ENCODE measurements around the gene CSNK1D.

DNA sequence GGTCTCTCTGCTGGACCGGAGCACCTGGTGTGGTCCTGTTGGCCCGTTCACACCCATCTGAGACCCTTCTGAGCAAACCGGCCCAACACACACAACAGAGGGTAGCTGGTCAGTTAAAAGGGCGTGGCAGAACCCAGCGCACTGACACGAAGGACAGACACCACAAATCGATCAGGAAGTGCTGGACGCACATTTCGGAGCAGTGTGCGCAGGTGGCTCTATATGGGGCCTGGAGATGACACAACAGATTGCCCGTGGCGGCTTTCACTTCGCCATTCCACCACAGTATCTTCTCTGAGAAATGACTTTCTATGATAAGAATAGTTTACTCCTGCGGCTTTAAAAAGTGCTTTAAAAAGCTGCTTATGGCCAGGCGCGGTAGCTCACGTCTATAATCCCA is 73.4 kb downstream of the CSNK1D start:
- TF ChIP-seq, protein P1, sequence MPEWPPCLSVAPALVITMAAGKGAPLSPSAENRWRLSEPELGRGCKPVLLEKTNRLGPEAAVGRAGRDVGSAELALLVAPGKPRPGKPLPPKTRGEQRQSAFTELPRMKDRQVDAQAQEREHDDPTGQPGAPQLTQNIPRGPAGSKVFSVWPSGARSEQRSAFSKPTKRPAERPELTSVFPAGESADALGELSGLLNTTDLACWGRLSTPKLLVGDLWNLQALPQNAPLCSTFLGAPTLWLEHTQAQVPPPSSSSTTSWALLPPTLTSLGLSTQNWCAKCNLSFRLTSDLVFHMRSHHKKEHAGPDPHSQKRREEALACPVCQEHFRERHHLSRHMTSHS (tag by site-specific recombination; IDR thresholded peaks at IDR 0.05), result no peak
- no peak for TF ChIP-seq CTCF (tag by site-specific recombination; IDR thresholded peaks at IDR 0.05)
